PC-9 (cell line): ENCODE measurements around the gene OAF. TPM values are rescaled to one million over a fixed set of nuclear protein-coding genes. Genes with fewer than 3 reads are reported as not detected.

Source experiments
- BruUV-seq: library from RNA; stranded (reverse); fragments of 400-500 nt; replicated peaks from 2 replicates; lab custom pipeline; 2021; lab: Mats Ljungman, UMichigan
- CTCF ChIA-PET: fragments of 300-600 bp; sonication (Branson Sonifier 250); formaldehyde crosslinking; loops from one replicate; lab custom pipeline; 2022; ENCODE audit warnings: antibody characterized with exemption; lab: Charles Lee
- POLR2A ChIA-PET: fragments of 300-600 bp; sonication (Branson Sonifier 250); formaldehyde crosslinking; loops from one replicate; lab custom pipeline; 2022; ENCODE audit warnings: antibody characterized with exemption; ENCODE audit not compliant: unreplicated experiment; lab: Charles Lee
- DNase-seq, 2 experiments: peaks; one replicate each; pipeline versions ENCODE4 v3.0.0 to v3.0.0-alpha.2; 2015 to 2022; ENCODE audit warnings: mixed read lengths in 1 of 2
- H2AFZ ChIP-seq: fragments of 200-600 bp; sonication (generic); 2 replicates; pipeline ENCODE4 v1.8.1; 2017; ENCODE audit warnings: antibody characterized with exemption
- H3F3A ChIP-seq: fragments of 200-600 bp; sonication (generic); 2 replicates; pipeline ENCODE4 v1.8.1; 2017; ENCODE audit warnings: antibody characterized with exemption, mild to moderate bottlenecking, low read depth; ENCODE audit not compliant: insufficient read depth
- H3K27ac ChIP-seq: fragments of 200-600 bp; sonication (generic); 2 replicates; pipeline ENCODE4 v1.6.1; 2016; ENCODE audit warnings: mixed run types
- H3K27me3 ChIP-seq: fragments of 200-600 bp; sonication (generic); 2 replicates; pipeline ENCODE4 v1.6.1; 2016; ENCODE audit warnings: low read depth, mixed run types; ENCODE audit not compliant: insufficient read depth
- H3K36me3 ChIP-seq: fragments of 200-600 bp; sonication (generic); 2 replicates; pipeline ENCODE4 v1.6.1; 2016; ENCODE audit warnings: low read depth, mixed run types
- H3K4me1 ChIP-seq: fragments of 200-600 bp; sonication (generic); replicated peaks from 2 replicates; pipeline ENCODE4 v1.6.1; 2016; ENCODE audit warnings: mixed run types; ENCODE audit not compliant: insufficient read depth
- H3K4me2 ChIP-seq: fragments of 200-600 bp; sonication (generic); 2 replicates; pipeline ENCODE4 v1.6.1; 2017; ENCODE audit warnings: mixed run types
- H3K4me3 ChIP-seq: fragments of 200-600 bp; sonication (generic); 2 replicates; pipeline ENCODE4 v1.6.1; 2016; ENCODE audit warnings: mixed run types
- H3K79me2 ChIP-seq: fragments of 200-600 bp; sonication (generic); 2 replicates; pipeline ENCODE4 v1.6.1; 2017; ENCODE audit warnings: low read depth, mixed run types
- H3K9me2 ChIP-seq: fragments of 200-600 bp; sonication (generic); 2 replicates; pipeline ENCODE4 v1.8.1; 2017; ENCODE audit warnings: mild to moderate bottlenecking; ENCODE audit not compliant: insufficient read depth
- H3K9me3 ChIP-seq: fragments of 200-600 bp; sonication (generic); 2 replicates; pipeline ENCODE4 v1.8.1; 2016; ENCODE audit warnings: low read depth; ENCODE audit not compliant: insufficient read depth
- H4K20me1 ChIP-seq: fragments of 200-600 bp; sonication (generic); 2 replicates; pipeline ENCODE4 v1.8.1; 2017; ENCODE audit not compliant: insufficient read depth
- EZH2 ChIP-seq: fragments of 200-600 bp; sonication (generic); IDR thresholded peaks from 2 replicates; pipeline ENCODE4 v1.8.0; 2017; ENCODE audit warnings: antibody characterized with exemption, low read depth
- intact Hi-C: fragments of 100-400 bp; cut with micrococcal nuclease; formaldehyde crosslinking; loops from one replicate; pipeline ENCODE4 v1.10.0; 2022; ENCODE audit not compliant: unreplicated experiment
- total RNA-seq: library from RNA; stranded (reverse); gene quantifications from 2 replicates; pipeline ENCODE4 v1.2.3, GENCODE V29; 2021
- TF ChIP-seq, protein P1 (sequence below): fragments of 200-600 bp; sonication (generic); conservative IDR thresholded peaks from 2 replicates; pipeline ENCODE4 v1.6.1; 2017; ENCODE audit warnings: mixed run types, antibody characterized with exemption, mild to moderate bottlenecking, moderate library complexity

Gene OAF
- total RNA-seq, 1 experiment from 2014 or later, result 45.6 TPM

DNA sequence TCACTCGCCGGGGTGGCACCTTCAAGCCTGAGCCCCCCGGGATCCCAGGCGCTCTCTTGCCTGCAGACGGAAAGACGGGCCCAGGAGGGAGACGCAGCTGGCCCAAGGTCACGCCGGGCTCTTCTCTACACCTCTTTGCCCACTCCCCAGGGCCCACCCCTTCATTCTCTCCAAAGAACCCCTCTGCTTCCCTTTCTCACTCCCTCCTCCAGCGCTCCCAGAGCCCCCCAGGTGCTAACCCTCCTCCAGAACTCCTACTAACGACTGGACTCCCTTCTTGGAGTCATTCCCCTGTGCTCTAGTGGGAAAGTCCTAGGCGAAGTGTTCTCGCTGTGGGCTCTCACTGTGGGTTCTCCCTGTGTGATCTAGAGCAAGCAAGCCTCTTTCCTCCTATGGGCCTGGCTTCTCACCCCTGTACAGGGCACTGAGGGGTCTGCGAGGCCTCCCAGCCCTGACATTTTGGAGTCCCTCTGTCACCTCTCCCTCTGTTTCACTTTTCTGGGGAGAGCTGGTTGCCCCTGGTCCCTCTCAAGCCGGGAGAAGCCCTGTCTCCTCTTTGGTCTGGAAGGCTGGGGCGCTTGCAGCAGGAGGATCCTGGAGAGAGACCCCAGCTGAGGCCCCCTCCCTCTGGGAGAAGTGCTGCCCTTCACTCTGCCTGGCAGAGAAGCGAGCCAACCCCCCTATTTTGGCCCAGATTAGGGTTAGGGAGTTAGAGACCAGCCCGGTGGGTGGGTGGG is 858 bp downstream of the OAF start:
- Histone ChIP-seq H3K4me2 (peak overlapping the region; percentile 98), H3K9me2 (no peaks in the 10 kb centered on the region), H3K4me1 (peaks cover 70% of the 10 kb centered on the region), H2AFZ (no peak overlapping the region), H3K27ac (peak overlapping the region; percentile 80), H3K79me2 (peaks cover 64% of the 10 kb centered on the region), H3F3A (peaks cover 64% of the 10 kb centered on the region), H3K9me3 (no peaks in the 10 kb centered on the region), H3K4me3 (peak overlapping the region; percentile 99), H3K36me3 (peaks cover 16% of the 10 kb centered on the region), H3K27me3 (no peaks in the 10 kb centered on the region), H4K20me1 (no peaks in the 10 kb centered on the region; the same call in 1 of the 2 replicates)
- intact Hi-C loops, result loop anchor here (5.0 kb wide), 2 partner anchors 39 to 89 kb away; no protein-coding TSS in a partner anchor
- POLR2A ChIA-PET, result interaction anchor here (0.5 to 0.6 kb wide), 3 partner anchors 22 to 87 kb away, joined by 3 to 7 read pairs (median 6); partner anchors contain the start of gene TRIM29
- CTCF ChIA-PET, result no interaction called here
- DNase-seq, result no peak
- BruUV-seq, result TSS peak; percentile 47
- TF ChIP-seq EZH2, result no peak
- TF ChIP-seq, protein P1, sequence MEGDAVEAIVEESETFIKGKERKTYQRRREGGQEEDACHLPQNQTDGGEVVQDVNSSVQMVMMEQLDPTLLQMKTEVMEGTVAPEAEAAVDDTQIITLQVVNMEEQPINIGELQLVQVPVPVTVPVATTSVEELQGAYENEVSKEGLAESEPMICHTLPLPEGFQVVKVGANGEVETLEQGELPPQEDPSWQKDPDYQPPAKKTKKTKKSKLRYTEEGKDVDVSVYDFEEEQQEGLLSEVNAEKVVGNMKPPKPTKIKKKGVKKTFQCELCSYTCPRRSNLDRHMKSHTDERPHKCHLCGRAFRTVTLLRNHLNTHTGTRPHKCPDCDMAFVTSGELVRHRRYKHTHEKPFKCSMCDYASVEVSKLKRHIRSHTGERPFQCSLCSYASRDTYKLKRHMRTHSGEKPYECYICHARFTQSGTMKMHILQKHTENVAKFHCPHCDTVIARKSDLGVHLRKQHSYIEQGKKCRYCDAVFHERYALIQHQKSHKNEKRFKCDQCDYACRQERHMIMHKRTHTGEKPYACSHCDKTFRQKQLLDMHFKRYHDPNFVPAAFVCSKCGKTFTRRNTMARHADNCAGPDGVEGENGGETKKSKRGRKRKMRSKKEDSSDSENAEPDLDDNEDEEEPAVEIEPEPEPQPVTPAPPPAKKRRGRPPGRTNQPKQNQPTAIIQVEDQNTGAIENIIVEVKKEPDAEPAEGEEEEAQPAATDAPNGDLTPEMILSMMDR, result no peak

GRCh38 chr11:120212259-120212878 is 1.5 kb downstream of the OAF start:
- H2AFZ ChIP-seq, result no peak overlapping the region

More at GRCh38 chr11:120212259-120212878, 1.5 kb downstream of the OAF start:
- DNase-seq, result no peak
- no peak for TF ChIP-seq EZH2
- TF ChIP-seq, protein P1, result no peak
- no peaks in the 10 kb centered on the region for H3K27me3 ChIP-seq
- CTCF ChIA-PET, result interaction anchor here (1.0 kb wide), 1 partner anchor 104 kb away, joined by 15 read pairs; no protein-coding TSS in a partner anchor
- peak overlapping the region; percentile 80 for H3K27ac ChIP-seq
- POLR2A ChIA-PET, result interaction anchor here (0.5 to 0.6 kb wide), 3 partner anchors 23 to 88 kb away, joined by 3 to 7 read pairs (median 6); partner anchors contain the start of gene TRIM29
- H3K4me1 ChIP-seq, result peaks cover 70% of the 10 kb centered on the region
- no TSS peak for BruUV-seq
- H3K9me2 ChIP-seq, result no peaks in the 10 kb centered on the region
- H3K36me3 ChIP-seq, result peaks cover 16% of the 10 kb centered on the region
- H3K4me3 ChIP-seq, result peak overlapping the region; percentile 99
- no peaks in the 10 kb centered on the region for H3K9me3 ChIP-seq
- intact Hi-C loops, result loop anchor here (5.0 kb wide), 2 partner anchors 40 to 90 kb away; no protein-coding TSS in a partner anchor
- H3K4me2 ChIP-seq, result peak overlapping the region; percentile 98
- peaks cover 64% of the 10 kb centered on the region for H3F3A ChIP-seq
- H4K20me1 ChIP-seq, result no peaks in the 10 kb centered on the region; the same call in 1 of the 2 replicates
- peaks cover 70% of the 10 kb centered on the region for H3K79me2 ChIP-seq
